Prostate gland (tissue), 2 donors: ENCODE data around the gene PPM1F. TPM values are rescaled to one million over a fixed set of nuclear protein-coding genes. Genes with fewer than 3 reads are reported as not detected.

Experiments
- DNase-seq: peaks from one replicate; pipeline ENCODE4 v3.0.0-alpha.2; 2019; ENCODE audit warnings: low spot score
- H3K27ac ChIP-seq, 2 donors: fragments of 200-600 bp; sonication (generic); 2 replicates each; pipeline ENCODE4 v1.5.1; 2017 to 2019
- H3K27me3 ChIP-seq: fragments of 200-600 bp; sonication (generic); replicated peaks from 2 replicates; pipeline ENCODE4 v1.5.1; 2019; ENCODE audit not compliant: insufficient read depth
- H3K36me3 ChIP-seq, 2 donors: fragments of 200-600 bp; sonication (generic); 1 replicate in 1 of 2; 2 replicates in 1 of 2; pipeline versions ENCODE4 v1.5.1 to v1.8.1; 2017 to 2019
- H3K4me1 ChIP-seq: fragments of 200-600 bp; sonication (generic); replicated peaks from 2 replicates; pipeline ENCODE4 v1.5.1; 2019
- H3K4me3 ChIP-seq, 2 donors: fragments of 200-600 bp; sonication (generic); 2 replicates each; pipeline ENCODE4 v1.5.1; 2017 to 2019
- H3K9me3 ChIP-seq: fragments of 200-600 bp; sonication (generic); 2 replicates; pipeline ENCODE4 v1.5.1; 2017
- CTCF ChIP-seq, 4 experiments: fragments of 200-600 bp in 2 of 4; fragments of 450-650 bp in 2 of 4; sonication (generic) in 2 of 4; IDR thresholded peaks; 1 replicate in 3 of 4; 2 replicates in 1 of 4; pipeline ENCODE4 v1.5.1; 2016 to 2019; ENCODE audit warnings: antibody characterized with exemption in 4 of 4, mild to moderate bottlenecking in 2 of 4, moderate library complexity in 2 of 4
- POLR2A ChIP-seq: fragments of 450-650 bp; IDR thresholded peaks from one replicate; pipeline ENCODE4 v1.6.1; 2016; ENCODE audit warnings: antibody characterized with exemption, mild to moderate bottlenecking
- POLR2AphosphoS5 ChIP-seq: sonication (generic); formaldehyde crosslinking; IDR thresholded peaks from one replicate; pipeline ENCODE4 v1.6.1; 2017; ENCODE audit warnings: antibody characterized with exemption
- WGBS: methylation state at CpG from one replicate; pipeline ENCODE4 v1.1.5; 2018; 5-methylcytosine and 5-hydroxymethylcytosine counted together
- intact Hi-C: fragments of 100-400 bp; cut with DNase I; formaldehyde crosslinking; loops from one replicate; pipeline ENCODE4 v1.14.2; 2022
- total RNA-seq, 2 donors: library from RNA; depleted of rRNA; stranded (reverse); fragments of >200 nt; gene quantifications; one replicate each; pipeline ENCODE4 v1.1.0, GENCODE V29; 2016

The PPM1F gene
- total RNA-seq, 2 donors from 2014 or later, result 16.8 to 31.6 TPM

DNA sequence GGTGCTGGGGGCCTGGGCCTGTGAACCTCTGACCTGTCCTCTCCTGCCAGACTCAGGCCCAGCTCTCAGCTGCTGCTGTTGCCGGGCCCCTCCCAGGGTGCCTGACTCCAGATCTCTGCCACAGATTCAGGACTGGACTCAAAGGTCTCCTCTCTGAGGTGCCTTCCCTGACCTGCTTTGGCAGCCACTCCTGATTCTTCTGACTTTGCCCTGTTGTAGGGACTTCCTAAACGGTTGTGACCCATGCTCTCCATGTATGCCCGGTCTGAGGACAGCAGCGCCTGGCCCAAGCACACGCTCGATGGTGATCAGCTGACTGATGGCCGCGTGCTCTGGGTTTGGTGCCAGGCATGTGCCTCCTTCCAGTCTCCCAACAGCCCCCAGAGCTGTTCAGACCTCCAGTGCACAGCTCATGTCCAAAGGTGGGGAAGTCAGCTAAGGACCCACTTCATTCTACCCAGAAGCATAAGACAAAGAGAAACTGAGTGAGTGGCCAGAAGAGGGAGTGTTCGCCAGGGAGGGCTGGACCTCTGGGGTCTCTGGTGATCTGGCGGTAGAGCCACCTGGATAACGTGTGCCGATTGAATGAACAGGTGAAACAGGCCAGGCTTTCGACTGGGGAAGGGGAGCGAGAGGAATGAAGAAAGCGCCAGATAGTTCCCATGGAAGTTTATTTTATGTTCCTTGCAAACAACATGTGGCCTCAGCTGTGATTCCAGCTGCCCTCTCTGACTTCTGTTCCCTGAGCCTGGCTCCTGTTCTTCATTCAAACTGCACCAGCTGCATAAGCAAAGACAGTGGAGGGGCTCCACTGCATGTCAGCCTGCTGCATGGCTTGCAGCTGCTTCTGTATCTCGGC lies 38.0 kb upstream of the PPM1F start:
- H3K4me1 ChIP-seq, result no peaks in the 10 kb centered on the region
- no peaks in the 10 kb centered on the region for H3K36me3 ChIP-seq
- H3K27ac ChIP-seq, result no peak overlapping the region
- intact Hi-C loops, result no loop called here
- no peaks in the 10 kb centered on the region for H3K27me3 ChIP-seq
- no peak for DNase-seq
- no peak overlapping the region for H3K4me3 ChIP-seq
- TF ChIP-seq CTCF (IDR thresholded peaks at IDR 0.05) (no peak), POLR2A (no peak), POLR2AphosphoS5 (no peak)
- 73% methylated on average over 16 of the region's 16 CpGs for WGBS
- no peaks in the 10 kb centered on the region for H3K9me3 ChIP-seq

DNA sequence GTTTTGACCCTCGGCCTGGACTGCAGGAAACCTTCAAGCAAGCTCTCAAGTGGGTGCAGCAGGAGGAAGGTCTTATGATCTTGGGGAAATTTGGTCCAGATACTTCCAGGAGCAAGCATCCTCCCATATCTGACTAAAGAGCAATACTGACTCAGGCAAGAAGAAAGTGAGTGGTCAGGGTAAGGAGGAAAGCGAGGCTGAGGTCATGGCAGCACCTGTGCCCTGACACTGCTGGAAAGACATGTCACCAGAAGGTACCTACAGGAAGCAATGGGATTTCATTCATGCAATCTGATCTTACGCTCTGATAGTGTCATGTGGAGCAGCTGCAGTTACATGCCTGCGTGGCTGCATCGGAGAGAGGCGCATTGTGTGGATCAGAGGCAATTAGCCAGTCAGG lies 36.4 kb upstream of the PPM1F start:
- 66% methylated on average over 6 of the region's 6 CpGs for WGBS
- Histone ChIP-seq H3K27me3 (no peaks in the 10 kb centered on the region), H3K4me1 (no peaks in the 10 kb centered on the region), H3K27ac (no peak overlapping the region), H3K9me3 (no peaks in the 10 kb centered on the region), H3K36me3 (no peaks in the 10 kb centered on the region), H3K4me3 (no peak overlapping the region)
- TF ChIP-seq POLR2A, result no peak
- no peak for TF ChIP-seq POLR2AphosphoS5
- no peak for TF ChIP-seq CTCF (IDR thresholded peaks at IDR 0.05)
- intact Hi-C loops, result no loop called here
- DNase-seq, result no peak

DNA sequence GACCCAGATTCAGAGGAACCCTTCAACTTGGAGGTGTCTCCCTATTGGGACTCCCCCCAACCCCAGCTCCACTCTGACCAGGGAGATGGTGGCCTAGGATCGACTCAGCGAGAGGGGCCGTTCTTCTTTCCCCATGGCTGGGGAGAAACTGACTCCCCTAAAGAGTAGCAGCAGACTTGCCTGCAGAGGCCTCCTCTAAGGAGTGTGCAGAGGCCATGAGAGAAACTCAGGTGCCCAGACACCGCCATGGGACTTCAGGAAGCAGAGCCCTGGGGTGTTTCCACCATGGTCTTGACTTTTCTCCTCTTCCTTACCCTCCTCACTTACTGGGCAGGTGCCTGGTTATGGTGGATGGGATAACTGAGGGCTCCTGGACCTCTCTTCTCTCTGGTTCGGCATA lies 32.6 kb upstream of the PPM1F start:
- H3K36me3 ChIP-seq, result no peaks in the 10 kb centered on the region
- intact Hi-C loops, result no loop called here

GRCh38 chr22:21984793-21985192 lies 32.1 kb upstream of the PPM1F start:
- intact Hi-C loops, result no loop called here
- DNase-seq, result no peak
- Histone ChIP-seq H3K4me3 (no peak overlapping the region), H3K36me3 (no peaks in the 10 kb centered on the region), H3K27ac (no peak overlapping the region), H3K9me3 (no peaks in the 10 kb centered on the region), H3K4me1 (peaks cover 5% of the 10 kb centered on the region), H3K27me3 (no peaks in the 10 kb centered on the region)
- TF ChIP-seq POLR2AphosphoS5 (no peak), CTCF (IDR thresholded peaks at IDR 0.05) (no peak), POLR2A (no peak)
- WGBS, result 43% methylated on average over 7 of the region's 7 CpGs

More for the DNA sequence above, 32.6 kb upstream of the PPM1F start:
- no peak for DNase-seq
- no peak overlapping the region for H3K27ac ChIP-seq
- H3K4me3 ChIP-seq, result no peak overlapping the region
- H3K9me3 ChIP-seq, result no peaks in the 10 kb centered on the region
- 96% methylated on average over 5 of the region's 5 CpGs for WGBS
- H3K27me3 ChIP-seq, result no peaks in the 10 kb centered on the region
- H3K4me1 ChIP-seq, result peaks cover 5% of the 10 kb centered on the region
- TF ChIP-seq POLR2AphosphoS5 (no peak), POLR2A (no peak), CTCF (IDR thresholded peaks at IDR 0.05) (no peak)
